MCF 10A (cell line): ENCODE measurements around the gene DNAJC15. TPM values are rescaled to one million over a fixed set of nuclear protein-coding genes. Genes with fewer than 3 reads are reported as not detected.

Experiments
- BruUV-seq: library from RNA; stranded (reverse); fragments of 400-500 nt; replicated peaks from 2 replicates; lab custom pipeline; 2021; lab: Mats Ljungman, UMichigan
- CTCF ChIA-PET: fragments of 300-600 bp; sonication (Branson Sonifier 250); formaldehyde crosslinking; extraction: SDS; loops from one replicate; lab custom pipeline; 2021; ENCODE audit warnings: antibody characterized with exemption, inconsistent platforms; lab: Yijun Ruan, JAX
- POLR2A ChIA-PET: fragments of 300-600, 350-650 bp; sonication (Branson Sonifier 250); formaldehyde crosslinking; extraction: SDS; loops from one replicate; lab custom pipeline; 2020; ENCODE audit warnings: antibody characterized with exemption, inconsistent platforms; lab: Yijun Ruan, JAX
- DNase-seq: peaks from one replicate; pipeline ENCODE4 v3.0.0-alpha.2; 2018; ENCODE audit not compliant: unreplicated experiment
- H3K27ac Mint-ChIP-seq: one replicate; pipeline ENCODE4 v1.8.0; 2022; ENCODE audit warnings: mild to moderate bottlenecking, low read depth, mixed read lengths; ENCODE audit not compliant: unreplicated experiment
- H3K27me3 Mint-ChIP-seq: one replicate; pipeline ENCODE4 v1.8.0; 2022; ENCODE audit warnings: mixed read lengths; ENCODE audit not compliant: insufficient read depth, unreplicated experiment
- H3K36me3 Mint-ChIP-seq: one replicate; pipeline ENCODE4 v1.8.0; 2022; ENCODE audit warnings: mild to moderate bottlenecking, moderate library complexity, mixed read lengths; ENCODE audit not compliant: insufficient read depth, unreplicated experiment
- H3K4me1 Mint-ChIP-seq: one replicate; pipeline ENCODE4 v1.8.0; 2022; ENCODE audit warnings: mixed read lengths; ENCODE audit not compliant: insufficient read depth, unreplicated experiment
- H3K4me3 Mint-ChIP-seq: one replicate; pipeline ENCODE4 v1.8.0; 2022; ENCODE audit warnings: mild to moderate bottlenecking, moderate library complexity, mixed read lengths; ENCODE audit not compliant: unreplicated experiment
- H3K9me3 Mint-ChIP-seq: one replicate; pipeline ENCODE4 v1.8.0; 2022; ENCODE audit warnings: mixed read lengths; ENCODE audit not compliant: unreplicated experiment
- intact Hi-C: fragments of 100-400 bp; cut with micrococcal nuclease; formaldehyde crosslinking; loops from 2 replicates; pipeline ENCODE4 v1.14.1; 2022
- total RNA-seq: library from RNA; stranded (reverse); gene quantifications from 2 replicates; pipeline ENCODE4 v1.2.3, GENCODE V29; 2022
- TF ChIP-seq, protein P1 (sequence below): fragments of 200-600 bp; IDR thresholded peaks from one replicate; pipeline ENCODE4 v1.8.0; 2022; ENCODE audit warnings: antibody characterized with exemption, mild to moderate bottlenecking; ENCODE audit not compliant: unreplicated experiment

DNAJC15 gene
- total RNA-seq, 1 experiment from 2014 or later: 34.0 TPM

- Mint-ChIP-seq H3K27ac (no peak overlapping the region), H3K36me3 (no peaks in the 10 kb centered on the region), H3K27me3 (no peaks in the 10 kb centered on the region), H3K9me3 (peaks cover 9% of the 10 kb centered on the region), H3K4me1 (no peaks in the 10 kb centered on the region), H3K4me3 (no peak overlapping the region)
- intact Hi-C loops: no loop called here
- POLR2A ChIA-PET: interaction anchor here (1.2 to 2.0 kb wide), 2 partner anchors 11 to 13 kb away, joined by 4 to 8 read pairs; no protein-coding TSS in a partner anchor
- BruUV-seq: no TSS peak
- CTCF ChIA-PET: no interaction called here
- TF ChIP-seq, protein P1, sequence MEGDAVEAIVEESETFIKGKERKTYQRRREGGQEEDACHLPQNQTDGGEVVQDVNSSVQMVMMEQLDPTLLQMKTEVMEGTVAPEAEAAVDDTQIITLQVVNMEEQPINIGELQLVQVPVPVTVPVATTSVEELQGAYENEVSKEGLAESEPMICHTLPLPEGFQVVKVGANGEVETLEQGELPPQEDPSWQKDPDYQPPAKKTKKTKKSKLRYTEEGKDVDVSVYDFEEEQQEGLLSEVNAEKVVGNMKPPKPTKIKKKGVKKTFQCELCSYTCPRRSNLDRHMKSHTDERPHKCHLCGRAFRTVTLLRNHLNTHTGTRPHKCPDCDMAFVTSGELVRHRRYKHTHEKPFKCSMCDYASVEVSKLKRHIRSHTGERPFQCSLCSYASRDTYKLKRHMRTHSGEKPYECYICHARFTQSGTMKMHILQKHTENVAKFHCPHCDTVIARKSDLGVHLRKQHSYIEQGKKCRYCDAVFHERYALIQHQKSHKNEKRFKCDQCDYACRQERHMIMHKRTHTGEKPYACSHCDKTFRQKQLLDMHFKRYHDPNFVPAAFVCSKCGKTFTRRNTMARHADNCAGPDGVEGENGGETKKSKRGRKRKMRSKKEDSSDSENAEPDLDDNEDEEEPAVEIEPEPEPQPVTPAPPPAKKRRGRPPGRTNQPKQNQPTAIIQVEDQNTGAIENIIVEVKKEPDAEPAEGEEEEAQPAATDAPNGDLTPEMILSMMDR: no peak
- DNase-seq: no peak
These were observed 7.2 kb upstream of the DNAJC15 start for GRCh38 chr13:43016226-43016625.

DNA sequence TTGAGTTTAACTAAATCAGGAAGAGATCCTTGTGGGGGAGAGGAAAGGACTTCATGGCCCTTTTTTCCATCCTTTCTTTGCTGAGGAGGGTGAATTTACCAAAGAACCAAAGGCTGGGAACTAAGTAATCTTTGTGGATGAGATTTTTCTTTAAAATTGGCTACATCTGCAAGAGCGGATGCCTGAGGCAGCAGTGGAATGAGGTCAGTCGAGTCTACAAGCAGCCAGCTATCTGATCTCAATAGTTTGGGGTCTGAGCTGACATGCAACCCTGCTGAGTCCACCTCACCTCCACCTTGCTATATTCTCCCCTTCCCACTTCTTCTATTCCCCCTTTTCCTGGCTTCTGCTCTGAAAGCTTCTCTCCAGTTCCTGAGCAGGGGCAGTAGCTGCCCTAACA lies 3.6 kb upstream of the DNAJC15 start:
- peaks cover 5% of the 10 kb centered on the region for H3K4me1 Mint-ChIP-seq

DNA sequence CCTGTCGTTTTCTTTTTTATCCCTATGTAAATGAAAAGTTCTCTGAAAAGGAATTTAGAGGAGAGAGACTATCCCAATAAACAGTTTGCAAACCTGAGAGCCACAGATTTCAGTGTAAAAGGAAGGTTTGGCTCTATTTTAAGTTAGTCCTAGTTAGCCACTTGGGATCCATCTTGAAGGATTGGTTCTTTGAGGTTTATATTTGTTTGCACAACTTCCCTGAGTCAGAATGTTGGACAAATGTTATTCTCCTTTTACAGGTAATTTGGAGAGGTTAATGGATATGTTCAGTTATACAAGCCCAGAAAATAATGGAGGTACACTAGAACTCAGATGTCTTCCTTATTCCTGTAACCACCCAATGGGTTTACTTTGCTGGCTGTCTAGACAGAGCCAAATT lies 2.6 kb upstream of the DNAJC15 start:
- TF ChIP-seq, protein P1: no peak
- DNase-seq: no peak
- Mint-ChIP-seq H3K36me3 (peaks cover 7% of the 10 kb centered on the region), H3K9me3 (peaks cover 4% of the 10 kb centered on the region), H3K4me3 (no peak overlapping the region), H3K4me1 (peaks cover 5% of the 10 kb centered on the region), H3K27me3 (no peaks in the 10 kb centered on the region), H3K27ac (no peak overlapping the region)
- ChIA-PET POLR2A (no interaction called here), CTCF (no interaction called here)
- BruUV-seq: no TSS peak
- intact Hi-C loops: no loop called here

More for the DNA sequence above, 3.6 kb upstream of the DNAJC15 start:
- peaks cover 7% of the 10 kb centered on the region for H3K36me3 Mint-ChIP-seq
- H3K4me3 Mint-ChIP-seq: no peak overlapping the region
- no TSS peak for BruUV-seq
- DNase-seq: no peak
- ChIA-PET CTCF (no interaction called here), POLR2A (interaction anchor here (1.8 kb wide), 1 partner anchor 14 kb away, joined by 5 read pairs; no protein-coding TSS in a partner anchor)
- intact Hi-C loops: no loop called here
- peaks cover 9% of the 10 kb centered on the region for H3K9me3 Mint-ChIP-seq
- TF ChIP-seq, protein P1: no peak
- no peak overlapping the region for H3K27ac Mint-ChIP-seq
- no peaks in the 10 kb centered on the region for H3K27me3 Mint-ChIP-seq

DNA sequence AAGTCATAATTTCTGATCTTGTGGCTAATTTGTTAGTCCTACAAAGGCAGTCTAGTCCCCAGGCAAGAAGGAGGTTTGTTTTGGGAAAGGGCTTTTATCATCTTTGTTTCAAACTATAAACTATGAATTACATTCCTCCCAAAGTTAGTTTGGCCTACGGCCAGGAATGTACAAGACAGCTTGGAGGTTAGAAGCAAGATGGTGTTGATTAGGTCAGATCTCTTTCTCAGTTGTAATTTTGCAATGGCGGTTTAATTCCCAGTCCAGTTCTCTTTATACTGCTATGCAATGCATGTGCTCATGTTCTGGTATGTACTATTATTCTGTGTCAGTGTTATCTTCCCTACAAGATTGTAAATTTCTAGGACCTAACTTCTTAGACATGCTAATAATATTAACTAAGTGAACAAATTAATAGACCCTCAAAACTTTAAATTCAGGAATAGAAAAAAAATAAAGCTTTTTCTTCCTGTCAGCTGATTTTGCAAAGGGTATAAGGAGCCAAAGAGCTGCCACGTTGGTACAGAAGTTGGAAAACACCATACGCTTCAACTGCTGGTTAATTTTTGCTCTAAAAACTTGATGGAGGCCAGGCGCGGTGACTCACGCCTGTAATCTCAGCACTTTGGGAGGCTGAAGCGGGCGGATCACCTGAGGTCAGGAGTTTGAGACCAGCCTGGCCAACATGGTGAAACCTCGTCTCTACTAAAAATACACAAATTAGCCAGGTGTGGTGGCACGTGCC lies 1.3 kb upstream of the DNAJC15 start:
- Mint-ChIP-seq H3K4me3 (no peak overlapping the region), H3K36me3 (peaks cover 7% of the 10 kb centered on the region), H3K4me1 (peaks cover 5% of the 10 kb centered on the region), H3K27ac (no peak overlapping the region), H3K9me3 (no peaks in the 10 kb centered on the region), H3K27me3 (no peaks in the 10 kb centered on the region)
- ChIA-PET CTCF (interaction anchor here (0.6 kb wide), 1 partner anchor 26 kb away, joined by 3 read pairs; no protein-coding TSS in a partner anchor), POLR2A (interaction anchor here (0.9 to 2.9 kb wide), 3 partner anchors 15 to 25 kb away, joined by 3 to 8 read pairs (median 3); no protein-coding TSS in a partner anchor)
- no peak for DNase-seq
- TF ChIP-seq, protein P1: no peak
- intact Hi-C loops: no loop called here
- no TSS peak for BruUV-seq
